ENCODE data around the gene VPS11.

VPS11 gene

DNA sequence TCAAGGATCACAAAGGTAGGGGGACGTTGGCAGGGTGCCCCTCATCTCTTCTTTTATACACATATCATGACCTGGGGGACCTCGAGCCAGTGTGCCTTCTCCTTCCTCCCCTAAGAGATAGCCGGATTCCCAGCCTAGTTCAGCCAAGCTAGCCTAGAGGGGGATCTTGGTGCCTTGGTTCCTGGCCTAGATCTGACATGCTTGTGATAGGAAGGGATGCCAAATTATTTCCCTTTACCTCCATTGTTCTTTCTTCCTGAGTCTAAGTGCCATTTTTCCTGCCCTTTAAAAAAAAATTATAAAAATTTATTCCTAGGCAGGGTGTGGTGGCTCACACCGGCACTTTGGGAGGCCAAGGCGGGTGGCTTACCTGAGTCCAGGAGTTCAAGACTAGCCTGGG is 46.7 kb downstream of the VPS11 start:
- Histone ChIP-seq H3K27me3 (ENCODE audit: insufficient read depth, insufficient read length) (no peaks in the 10 kb centered on the region), H3K36me3 (ENCODE audit: insufficient read depth, insufficient read length, low read length) (peaks cover 32% of the 10 kb centered on the region), H3K9me3 (ENCODE audit: insufficient read depth, low read length) (no peaks in the 10 kb centered on the region), H3K4me3 (ENCODE audit: insufficient read length, low read depth) (no peak overlapping the region), H3K9ac (ENCODE audit: insufficient read length, low read depth) (no peak overlapping the region), H3K4me1 (ENCODE audit: insufficient read depth, insufficient read length) (no peaks in the 10 kb centered on the region)
- TF ChIP-seq YY1 (IDR thresholded peaks at IDR 0.05; ENCODE audit: insufficient read depth, insufficient read length), result no peak
- no peak for TF ChIP-seq SUZ12 (IDR thresholded peaks at IDR 0.05; ENCODE audit: extremely low read depth, insufficient read depth, insufficient read length)
- no peak for TF ChIP-seq ZNF274 (IDR thresholded peaks at IDR 0.05; ENCODE audit: low read depth, low read length)
- no peak for DNase-seq (ENCODE audit: low read depth, low spot score)

GRCh38 chr11:119115484-119116234 is 48.0 kb downstream of the VPS11 start:
- Histone ChIP-seq H3K36me3 (ENCODE audit: insufficient read depth, insufficient read length, low read length) (peaks cover 29% of the 10 kb centered on the region), H3K9me3 (ENCODE audit: insufficient read depth, low read length) (no peaks in the 10 kb centered on the region), H3K27me3 (ENCODE audit: insufficient read depth, insufficient read length) (no peaks in the 10 kb centered on the region), H3K4me3 (ENCODE audit: insufficient read length, low read depth) (no peak overlapping the region), H3K4me1 (ENCODE audit: insufficient read depth, insufficient read length) (no peaks in the 10 kb centered on the region), H3K9ac (ENCODE audit: insufficient read length, low read depth) (no peak overlapping the region)
- TF ChIP-seq SUZ12 (IDR thresholded peaks at IDR 0.05; ENCODE audit: extremely low read depth, insufficient read depth, insufficient read length) (no peak), ZNF274 (IDR thresholded peaks at IDR 0.05; ENCODE audit: low read depth, low read length) (no peak), YY1 (IDR thresholded peaks at IDR 0.05; ENCODE audit: insufficient read depth, insufficient read length) (no peak)
- DNase-seq (ENCODE audit: low read depth, low spot score), result no peak

GRCh38 chr11:119116235-119116594 is 48.6 kb downstream of the VPS11 start:
- H3K9me3 ChIP-seq (ENCODE audit: insufficient read depth, low read length), result no peaks in the 10 kb centered on the region
- no peak overlapping the region for H3K4me3 ChIP-seq (ENCODE audit: insufficient read length, low read depth)
- no peak for DNase-seq (ENCODE audit: low read depth, low spot score)
- no peaks in the 10 kb centered on the region for H3K4me1 ChIP-seq (ENCODE audit: insufficient read depth, insufficient read length)
- no peak overlapping the region for H3K9ac ChIP-seq (ENCODE audit: insufficient read length, low read depth)
- TF ChIP-seq SUZ12 (IDR thresholded peaks at IDR 0.05; ENCODE audit: extremely low read depth, insufficient read depth, insufficient read length) (no peak), YY1 (IDR thresholded peaks at IDR 0.05; ENCODE audit: insufficient read depth, insufficient read length) (no peak), ZNF274 (IDR thresholded peaks at IDR 0.05; ENCODE audit: low read depth, low read length) (no peak)
- peaks cover 24% of the 10 kb centered on the region for H3K36me3 ChIP-seq (ENCODE audit: insufficient read depth, insufficient read length, low read length)
- H3K27me3 ChIP-seq (ENCODE audit: insufficient read depth, insufficient read length), result no peaks in the 10 kb centered on the region

DNA sequence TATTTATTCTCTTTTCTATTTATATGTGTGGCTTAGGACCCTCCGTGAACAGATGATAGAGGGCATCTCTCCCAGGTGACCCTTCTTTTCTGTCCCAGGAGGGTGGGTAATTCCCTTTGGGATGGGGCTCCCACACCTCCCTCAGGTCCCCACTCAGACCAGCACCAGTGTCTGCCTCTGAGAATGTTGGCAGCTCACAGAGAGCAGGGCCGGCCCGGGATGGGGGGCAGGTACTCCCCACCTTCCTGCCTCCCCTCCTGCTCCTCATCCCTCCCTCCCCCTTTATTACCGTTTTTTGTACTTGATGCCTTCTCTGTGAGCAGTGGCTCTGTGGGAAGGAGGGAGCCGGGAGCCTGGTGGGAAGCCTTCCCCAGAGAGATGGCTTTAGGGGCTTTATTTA is 49.0 kb downstream of the VPS11 start:
- Histone ChIP-seq H3K27me3 (ENCODE audit: insufficient read depth, insufficient read length) (no peaks in the 10 kb centered on the region), H3K4me3 (ENCODE audit: insufficient read length, low read depth) (no peak overlapping the region), H3K4me1 (ENCODE audit: insufficient read depth, insufficient read length) (no peaks in the 10 kb centered on the region), H3K9me3 (ENCODE audit: insufficient read depth, low read length) (no peaks in the 10 kb centered on the region), H3K36me3 (ENCODE audit: insufficient read depth, insufficient read length, low read length) (peaks cover 20% of the 10 kb centered on the region), H3K9ac (ENCODE audit: insufficient read length, low read depth) (no peak overlapping the region)
- DNase-seq (ENCODE audit: low read depth, low spot score), result no peak
- TF ChIP-seq ZNF274 (IDR thresholded peaks at IDR 0.05; ENCODE audit: low read depth, low read length), result no peak
- TF ChIP-seq YY1 (IDR thresholded peaks at IDR 0.05; ENCODE audit: insufficient read depth, insufficient read length), result no peak
- no peak for TF ChIP-seq SUZ12 (IDR thresholded peaks at IDR 0.05; ENCODE audit: extremely low read depth, insufficient read depth, insufficient read length)

GRCh38 chr11:119117004-119117706 is 49.5 kb downstream of the VPS11 start:
- H3K36me3 ChIP-seq (ENCODE audit: insufficient read depth, insufficient read length, low read length), result peaks cover 16% of the 10 kb centered on the region
- H3K27me3 ChIP-seq (ENCODE audit: insufficient read depth, insufficient read length), result no peaks in the 10 kb centered on the region

DNA sequence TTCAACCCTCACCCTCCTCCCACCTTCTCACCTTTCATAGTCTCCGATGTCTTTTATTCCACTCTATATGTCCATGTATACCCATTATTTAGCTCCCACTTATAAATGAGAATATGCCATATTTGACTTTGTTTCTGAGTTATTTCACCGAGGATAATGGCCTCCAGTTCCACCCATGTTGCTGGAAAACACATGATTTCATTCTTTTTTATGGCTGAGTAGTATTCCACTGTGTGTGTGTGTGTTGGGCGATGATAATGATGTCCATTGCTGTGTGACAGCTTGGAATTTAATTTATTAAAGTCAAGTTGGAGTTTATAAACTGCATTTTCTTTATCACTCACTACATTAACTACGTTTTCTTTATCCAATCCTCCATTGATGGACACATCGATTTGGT is 50.6 kb downstream of the VPS11 start:
- no peak for DNase-seq (ENCODE audit: low read depth, low spot score)
- Histone ChIP-seq H3K9ac (ENCODE audit: insufficient read length, low read depth) (no peak overlapping the region), H3K4me1 (ENCODE audit: insufficient read depth, insufficient read length) (no peaks in the 10 kb centered on the region), H3K36me3 (ENCODE audit: insufficient read depth, insufficient read length, low read length) (peaks cover 15% of the 10 kb centered on the region), H3K27me3 (ENCODE audit: insufficient read depth, insufficient read length) (no peaks in the 10 kb centered on the region), H3K9me3 (ENCODE audit: insufficient read depth, low read length) (no peaks in the 10 kb centered on the region), H3K4me3 (ENCODE audit: insufficient read length, low read depth) (no peak overlapping the region)
- TF ChIP-seq YY1 (IDR thresholded peaks at IDR 0.05; ENCODE audit: insufficient read depth, insufficient read length) (no peak), SUZ12 (IDR thresholded peaks at IDR 0.05; ENCODE audit: extremely low read depth, insufficient read depth, insufficient read length) (no peak), ZNF274 (IDR thresholded peaks at IDR 0.05; ENCODE audit: low read depth, low read length) (no peak)

More at GRCh38 chr11:119117004-119117706, 49.5 kb downstream of the VPS11 start:
- Histone ChIP-seq H3K4me1 (ENCODE audit: insufficient read depth, insufficient read length) (no peaks in the 10 kb centered on the region), H3K9me3 (ENCODE audit: insufficient read depth, low read length) (no peaks in the 10 kb centered on the region), H3K9ac (ENCODE audit: insufficient read length, low read depth) (no peak overlapping the region), H3K4me3 (ENCODE audit: insufficient read length, low read depth) (no peak overlapping the region)
- no peak for TF ChIP-seq SUZ12 (IDR thresholded peaks at IDR 0.05; ENCODE audit: extremely low read depth, insufficient read depth, insufficient read length)
- no peak for TF ChIP-seq YY1 (IDR thresholded peaks at IDR 0.05; ENCODE audit: insufficient read depth, insufficient read length)
- TF ChIP-seq ZNF274 (IDR thresholded peaks at IDR 0.05; ENCODE audit: low read depth, low read length), result no peak
- DNase-seq (ENCODE audit: low read depth, low spot score), result no peak

DNA sequence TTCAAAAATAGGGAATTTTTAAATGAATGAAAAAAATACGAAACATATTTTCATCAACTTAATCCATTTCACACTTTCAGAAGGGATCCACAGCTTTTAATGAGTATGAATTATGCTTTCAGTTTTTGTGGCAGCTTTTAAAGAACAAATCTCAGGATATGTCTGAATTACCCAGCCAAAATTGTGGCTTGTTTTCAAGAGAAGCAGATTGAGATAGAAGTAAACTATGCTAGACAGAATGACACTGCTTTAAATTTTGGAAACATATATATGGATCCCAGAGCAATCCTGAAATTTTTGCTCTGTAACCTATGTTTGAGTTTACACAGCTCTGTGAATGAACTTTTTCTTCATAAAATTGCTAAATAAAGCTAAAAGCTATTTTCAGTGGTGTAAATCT is 51.3 kb downstream of the VPS11 start:
- no peak for DNase-seq (ENCODE audit: low read depth, low spot score)
- Histone ChIP-seq H3K27me3 (ENCODE audit: insufficient read depth, insufficient read length) (no peaks in the 10 kb centered on the region), H3K36me3 (ENCODE audit: insufficient read depth, insufficient read length, low read length) (peaks cover 18% of the 10 kb centered on the region), H3K4me1 (ENCODE audit: insufficient read depth, insufficient read length) (no peaks in the 10 kb centered on the region), H3K9me3 (ENCODE audit: insufficient read depth, low read length) (no peaks in the 10 kb centered on the region), H3K9ac (ENCODE audit: insufficient read length, low read depth) (no peak overlapping the region), H3K4me3 (ENCODE audit: insufficient read length, low read depth) (no peak overlapping the region)
- TF ChIP-seq YY1 (IDR thresholded peaks at IDR 0.05; ENCODE audit: insufficient read depth, insufficient read length), result no peak
- no peak for TF ChIP-seq SUZ12 (IDR thresholded peaks at IDR 0.05; ENCODE audit: extremely low read depth, insufficient read depth, insufficient read length)
- no peak for TF ChIP-seq ZNF274 (IDR thresholded peaks at IDR 0.05; ENCODE audit: low read depth, low read length)
